CD14-positive monocyte (primary cell): Measurements from ENCODE around the gene CREB5. TPM values are rescaled to one million over a fixed set of nuclear protein-coding genes. Genes with fewer than 3 reads are reported as not detected.

Experiments used
- DNase-seq, 3 donors: peaks; one replicate each; pipeline ENCODE4 v3.0.0-alpha.2; 2011 to 2022
- H2AFZ ChIP-seq: 2 replicates; pipeline ENCODE4 v1.6.0; 2012; ENCODE audit warnings: mild to moderate bottlenecking, low read depth, low read length, inconsistent platforms; ENCODE audit not compliant: insufficient read depth, poor library complexity, severe bottlenecking
- H3K27ac ChIP-seq, 2 donors: 1 replicate in 1 of 2; 2 replicates in 1 of 2; pipeline ENCODE4 v1.5.1; 2012 to 2013; ENCODE audit warnings: low read length in 2 of 2, control low read depth in 1 of 2, inconsistent platforms in 1 of 2, low read depth in 1 of 2, mild to moderate bottlenecking in 1 of 2
- H3K27me3 ChIP-seq, 2 donors: one replicate each; pipeline versions ENCODE4 v1.6.0 to v1.6.1; 2011 to 2013; ENCODE audit warnings: low read length in 2 of 2; ENCODE audit not compliant: control insufficient read depth in 2 of 2, insufficient read depth in 2 of 2
- H3K36me3 ChIP-seq, 2 donors: replicated peaks in 1 of 2; 1 replicate in 1 of 2; 2 replicates in 1 of 2; pipeline versions ENCODE4 v1.5.1 to v1.6.1; 2012 to 2013; ENCODE audit warnings: low read length in 2 of 2, control low read depth in 1 of 2, inconsistent platforms in 1 of 2, mild to moderate bottlenecking in 1 of 2; ENCODE audit not compliant: insufficient read depth in 2 of 2, control insufficient read depth in 1 of 2
- H3K4me1 ChIP-seq, 2 donors: 1 replicate in 1 of 2; 2 replicates in 1 of 2; pipeline versions ENCODE4 v1.5.1 to v1.6.1; 2012 to 2013; ENCODE audit warnings: low read length in 2 of 2, control low read depth in 1 of 2, inconsistent platforms in 1 of 2, mild to moderate bottlenecking in 1 of 2, moderate library complexity in 1 of 2; ENCODE audit not compliant: insufficient read depth in 2 of 2, control insufficient read depth in 1 of 2
- H3K4me2 ChIP-seq: replicated peaks from 2 replicates; pipeline ENCODE3; 2012; ENCODE audit warnings: low read length, moderate library complexity, mild to moderate bottlenecking; ENCODE audit not compliant: poor library complexity, severe bottlenecking; ENCODE audit errors: extremely low read depth
- H3K4me3 ChIP-seq, 3 experiments: fragments of 200-600 bp in 1 of 3; sonication (generic) in 1 of 3; replicated peaks in 1 of 3; 1 replicate in 2 of 3; 2 replicates in 1 of 3; pipeline ENCODE4 v1.5.1; 2011 to 2013; ENCODE audit warnings: low read length in 3 of 3, mild to moderate bottlenecking in 3 of 3, control low read depth in 2 of 3, low read depth in 2 of 3, inconsistent platforms in 1 of 3, moderate library complexity in 1 of 3
- H3K79me2 ChIP-seq: 2 replicates; pipeline ENCODE4 v1.6.0; 2012; ENCODE audit warnings: mild to moderate bottlenecking, control low read depth, inconsistent platforms, low read length, moderate library complexity; ENCODE audit not compliant: insufficient read depth
- H3K9ac ChIP-seq: 2 replicates; pipeline ENCODE4 v1.6.0; 2017; ENCODE audit warnings: low read length, mild to moderate bottlenecking; ENCODE audit not compliant: insufficient read depth, poor library complexity, severe bottlenecking
- H3K9me3 ChIP-seq, 2 donors: replicated peaks in 1 of 2; 1 replicate in 1 of 2; 2 replicates in 1 of 2; pipeline versions ENCODE4 v1.5.1 to v1.6.1; 2012 to 2013; ENCODE audit warnings: low read length in 2 of 2, control low read depth in 1 of 2; ENCODE audit not compliant: control insufficient read depth in 1 of 2, insufficient read depth in 1 of 2
- H4K20me1 ChIP-seq: 2 replicates; pipeline ENCODE4 v1.6.0; 2012; ENCODE audit warnings: mild to moderate bottlenecking, low read length, control low read depth, moderate library complexity; ENCODE audit not compliant: insufficient read depth
- H3K27ac Mint-ChIP-seq, 7 donors: one replicate each; pipeline ENCODE4 v1.8.0; 2020; ENCODE audit warnings: mild to moderate bottlenecking in 7 of 7, mixed read lengths in 7 of 7, moderate library complexity in 6 of 7, inconsistent platforms in 2 of 7
- H3K27me3 Mint-ChIP-seq, 3 donors: one replicate each; pipeline ENCODE4 v1.8.0; 2021 to 2022; ENCODE audit warnings: low read depth in 3 of 3, mild to moderate bottlenecking in 3 of 3, mixed read lengths in 3 of 3, moderate library complexity in 3 of 3, inconsistent platforms in 1 of 3
- H3K36me3 Mint-ChIP-seq, 2 donors: one replicate each; pipeline ENCODE4 v1.8.0; 2020; ENCODE audit warnings: mixed read lengths in 2 of 2, inconsistent platforms in 1 of 2, mild to moderate bottlenecking in 1 of 2
- H3K4me1 Mint-ChIP-seq: one replicate; pipeline ENCODE4 v1.8.0; 2020; ENCODE audit warnings: mild to moderate bottlenecking, mixed read lengths
- H3K4me3 Mint-ChIP-seq, 2 donors: one replicate each; pipeline ENCODE4 v1.8.0; 2020; ENCODE audit warnings: mild to moderate bottlenecking in 2 of 2, mixed read lengths in 2 of 2, moderate library complexity in 1 of 2
- H3K9me3 Mint-ChIP-seq, 7 donors: one replicate each; pipeline ENCODE4 v1.8.0; 2020 to 2022; ENCODE audit warnings: mixed read lengths in 7 of 7, mild to moderate bottlenecking in 6 of 7, moderate library complexity in 6 of 7, inconsistent platforms in 2 of 7
- CTCF ChIP-seq: fragments of 200-600 bp; IDR thresholded peaks from one replicate; pipeline ENCODE4 v1.8.0; 2022; ENCODE audit warnings: antibody characterized with exemption, mild to moderate bottlenecking
- WGBS: methylation state at CpG from one replicate; pipeline ENCODE4 v1.1.5; 2013; ENCODE audit warnings: missing lambda C conversion rate; ENCODE audit not compliant: insufficient coverage; 5-methylcytosine and 5-hydroxymethylcytosine counted together
- intact Hi-C, 2 donors: fragments of 100-400 bp; cut with micrococcal nuclease; formaldehyde crosslinking; loops; one replicate each; pipeline versions ENCODE4 v1.15.0 to v1.15.1; 2023
- polyA plus RNA-seq, 3 donors: library from polyadenylated mRNA; depleted of rRNA in 1 of 3; unstranded in 2 of 3; stranded (reverse) in 1 of 3; fragments of 300-500 nt in 2 of 3; fragments of >200 nt in 1 of 3; fragmentation: Illumina TruSeq in 2 of 3; gene quantifications; 1 replicate in 2 of 3; 2 replicates in 1 of 3; pipeline ENCODE4 v1.2.3, GENCODE V29; 2012 to 2021

CREB5 gene
- polyA plus RNA-seq, 3 donors, result 25.1 to 72.3 (median 44.2) TPM

DNA sequence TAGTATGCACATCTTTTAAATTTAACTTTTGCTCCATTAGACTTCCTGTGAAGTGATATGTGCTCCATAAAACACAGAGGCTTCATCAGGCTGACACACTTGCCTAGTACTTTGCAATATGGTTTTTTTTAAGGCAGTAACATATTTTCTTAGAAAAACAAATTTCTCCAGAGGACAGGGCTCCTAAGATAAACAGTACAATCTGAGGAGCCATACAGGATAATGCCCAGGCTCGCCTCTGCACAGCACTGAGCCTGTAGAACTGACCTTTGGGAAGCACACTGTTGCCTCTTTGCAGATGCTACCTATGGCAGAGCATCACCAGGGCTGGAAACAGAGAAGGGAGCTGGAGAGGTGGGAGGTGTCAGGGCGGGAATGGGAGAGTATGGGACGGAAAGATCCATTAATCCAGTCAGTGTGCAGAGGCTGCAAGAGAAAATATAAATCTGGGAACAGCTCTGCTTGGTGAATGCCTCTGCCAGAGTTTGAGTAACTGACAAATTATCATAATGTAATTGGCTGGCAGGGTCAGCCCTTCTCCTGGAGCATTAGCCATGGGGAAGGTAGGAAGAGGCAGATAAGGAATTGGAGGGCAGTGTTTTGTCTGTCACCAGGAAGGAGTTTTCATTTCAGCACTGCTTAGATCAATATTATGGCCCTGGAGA, 132.3 kb downstream of the CREB5 start:
- Mint-ChIP-seq H3K27ac (no peak overlapping the region), H3K4me1 (no peaks in the 10 kb centered on the region), H3K4me3 (no peak overlapping the region), H3K27me3 (peaks cover 7 to 11% (median 9%) of the 10 kb centered on the region in 3 donors), H3K9me3 (peaks cover 0 to 6% (median 4%) of the 10 kb centered on the region in 7 donors), H3K36me3 (no peaks in the 10 kb centered on the region)
- Histone ChIP-seq H3K36me3 (no peaks in the 10 kb centered on the region), H3K4me3 (no peak overlapping the region), H3K79me2 (no peaks in the 10 kb centered on the region), H4K20me1 (no peaks in the 10 kb centered on the region), H3K4me1 (no peaks in the 10 kb centered on the region), H3K4me2 (no peak overlapping the region), H3K9ac (no peak overlapping the region), H2AFZ (no peak overlapping the region), H3K27ac (no peak overlapping the region), H3K9me3 (peaks cover 0 to 5% of the 10 kb centered on the region in 2 donors), H3K27me3 (peaks cover 2 to 3% of the 10 kb centered on the region in 2 donors)
- intact Hi-C loops, result no loop called here
- WGBS, result 82% methylated on average over 2 of the region's 3 CpGs
- no peak for TF ChIP-seq CTCF
- DNase-seq, result no peak

GRCh38 chr7:28546067-28546466, 133.7 kb downstream of the CREB5 start:
- Histone ChIP-seq H3K79me2 (no peaks in the 10 kb centered on the region), H3K36me3 (no peaks in the 10 kb centered on the region), H3K4me1 (no peaks in the 10 kb centered on the region), H3K27ac (no peak overlapping the region), H2AFZ (no peak overlapping the region), H3K4me3 (no peak overlapping the region), H3K4me2 (no peak overlapping the region), H3K27me3 (peaks cover 2 to 3% of the 10 kb centered on the region in 2 donors), H3K9ac (no peak overlapping the region), H4K20me1 (no peaks in the 10 kb centered on the region), H3K9me3 (peaks cover 0 to 5% of the 10 kb centered on the region in 2 donors)
- Mint-ChIP-seq H3K4me3 (no peak overlapping the region), H3K27ac (no peak overlapping the region), H3K9me3 (peaks cover 0 to 6% (median 4%) of the 10 kb centered on the region in 7 donors), H3K27me3 (peaks cover 11% of the 10 kb centered on the region in 3 donors), H3K36me3 (no peaks in the 10 kb centered on the region), H3K4me1 (peaks cover 3% of the 10 kb centered on the region)
- intact Hi-C loops, result no loop called here
- no peak for DNase-seq
- no peak for TF ChIP-seq CTCF
